WTC11 (cell line): ENCODE data around the gene RPN2. TPM values are rescaled to one million over a fixed set of nuclear protein-coding genes. Genes with fewer than 3 reads are reported as not detected.

ENCODE experiments used
- ATAC-seq: fragments of 200-7000 bp; cut with Tn5 transposase; 2 replicates; pipeline ENCODE4 v1.10.0; 2021; ENCODE audit warnings: mild to moderate bottlenecking, moderate library complexity
- CTCF ChIA-PET: fragments of 300-600 bp; sonication (Branson Sonifier 250); formaldehyde crosslinking; loops from one replicate; lab custom pipeline; 2021; ENCODE audit warnings: antibody characterized with exemption; lab: Charles Lee
- POLR2A ChIA-PET: fragments of 350-600 bp; sonication (Branson Sonifier 250); formaldehyde crosslinking; loops from one replicate; lab custom pipeline; 2021; ENCODE audit warnings: antibody characterized with exemption; lab: Charles Lee
- DNase-seq: peaks from one replicate; pipeline ENCODE4 v3.0.0; 2021; ENCODE audit warnings: low spot score
- H3K27ac Mint-ChIP-seq: 2 replicates; pipeline ENCODE4 v1.8.0; 2021; ENCODE audit warnings: mixed read lengths
- H3K27me3 Mint-ChIP-seq: 2 replicates; pipeline ENCODE4 v1.8.0; 2021; ENCODE audit warnings: low read depth, mild to moderate bottlenecking, moderate library complexity, mixed read lengths
- H3K36me3 Mint-ChIP-seq: 2 replicates; pipeline ENCODE4 v1.8.0; 2021; ENCODE audit warnings: mixed read lengths
- H3K4me1 Mint-ChIP-seq: 2 replicates; pipeline ENCODE4 v1.8.0; 2022; ENCODE audit warnings: mixed read lengths
- H3K4me3 Mint-ChIP-seq: 2 replicates; pipeline ENCODE4 v1.8.0; 2021; ENCODE audit warnings: mild to moderate bottlenecking, moderate library complexity, mixed read lengths
- H3K9me3 Mint-ChIP-seq: 2 replicates; pipeline ENCODE4 v1.8.0; 2021; ENCODE audit warnings: mixed read lengths
- CBFB ChIP-seq: sonication (generic); formaldehyde crosslinking; IDR thresholded peaks from 2 replicates; pipeline ENCODE4 v1.8.1; 2022; ENCODE audit warnings: mild to moderate bottlenecking, low read depth, missing genetic modification reagents
- CREB1 ChIP-seq: sonication (generic); formaldehyde crosslinking; IDR thresholded peaks from 2 replicates; pipeline ENCODE4 v1.8.0; 2023; ENCODE audit warnings: mild to moderate bottlenecking, missing genetic modification reagents
- ETV6 ChIP-seq: sonication (generic); formaldehyde crosslinking; IDR thresholded peaks from 2 replicates; pipeline ENCODE4 v1.8.1; 2022; ENCODE audit warnings: mild to moderate bottlenecking, missing genetic modification reagents
- NR2C2 ChIP-seq: sonication (generic); formaldehyde crosslinking; IDR thresholded peaks from 2 replicates; pipeline ENCODE4 v1.8.0; 2022; ENCODE audit warnings: mild to moderate bottlenecking, missing genetic modification reagents
- PRRX2 ChIP-seq: fragments of 250-450 bp; sonication (Bioruptor Pico); IDR thresholded peaks from 2 replicates; pipeline ENCODE4 v1.8.0; 2021; ENCODE audit warnings: mild to moderate bottlenecking
- SP1 ChIP-seq: sonication (generic); formaldehyde crosslinking; conservative IDR thresholded peaks from 2 replicates; pipeline ENCODE4 v1.8.1; 2022; ENCODE audit warnings: missing genetic modification reagents
- ZNF396 ChIP-seq: fragments of 250-450 bp; sonication (Bioruptor Pico); IDR thresholded peaks from 2 replicates; pipeline ENCODE4 v1.8.0; 2021; ENCODE audit warnings: mild to moderate bottlenecking, moderate library complexity, borderline replicate concordance
- total RNA-seq: library from RNA; stranded (reverse); gene quantifications from 3 replicates; pipeline ENCODE4 v1.2.3, GENCODE V29; 2021
- TF ChIP-seq, protein P1 (sequence below): sonication (generic); formaldehyde crosslinking; IDR thresholded peaks from 2 replicates; pipeline ENCODE4 v1.8.1; 2022; ENCODE audit warnings: mild to moderate bottlenecking, missing genetic modification reagents, moderate library complexity, borderline replicate concordance
- TF ChIP-seq, protein P2 (sequence below): sonication (generic); formaldehyde crosslinking; IDR thresholded peaks from 2 replicates; pipeline ENCODE4 v1.8.0; 2022; ENCODE audit warnings: missing genetic modification reagents
- TF ChIP-seq, protein P3 (sequence below): sonication (generic); formaldehyde crosslinking; conservative IDR thresholded peaks from 2 replicates; pipeline ENCODE4 v1.8.1; 2022; ENCODE audit warnings: mild to moderate bottlenecking, missing genetic modification reagents
- TF ChIP-seq, protein P4 (sequence below): sonication (generic); formaldehyde crosslinking; IDR thresholded peaks from 2 replicates; pipeline ENCODE4 v1.8.1; 2023; ENCODE audit warnings: mild to moderate bottlenecking, missing genetic modification reagents, moderate library complexity
- TF ChIP-seq, protein P5 (sequence below): fragments of 250-450 bp; sonication (Bioruptor Pico); IDR thresholded peaks from 2 replicates; pipeline ENCODE4 v2.1.2; 2022; ENCODE audit warnings: mild to moderate bottlenecking, moderate library complexity

RPN2 gene
- total RNA-seq, 1 experiment from 2014 or later = 205 TPM

DNA sequence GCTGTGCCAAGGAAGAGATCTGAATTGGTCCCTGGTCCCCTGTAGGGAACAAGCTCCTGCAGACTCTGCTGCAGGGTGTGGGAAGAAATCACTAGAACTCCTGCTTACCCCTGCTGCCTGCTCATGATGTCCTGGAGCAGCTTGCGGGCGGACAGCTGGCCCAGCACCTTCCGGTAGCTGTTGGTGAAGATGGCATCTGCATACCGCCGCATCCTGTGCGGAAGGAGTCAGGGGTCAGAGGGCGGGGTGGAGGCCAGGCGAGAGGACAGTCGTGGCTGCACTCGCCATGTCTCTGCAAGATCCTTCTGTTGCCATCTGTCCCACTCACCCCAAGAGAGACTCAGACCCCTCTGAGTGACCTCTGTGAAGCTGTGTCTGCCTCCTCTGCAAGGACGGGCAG lies 77.2 kb downstream of the RPN2 start (continued):
- TF ChIP-seq, protein P1, sequence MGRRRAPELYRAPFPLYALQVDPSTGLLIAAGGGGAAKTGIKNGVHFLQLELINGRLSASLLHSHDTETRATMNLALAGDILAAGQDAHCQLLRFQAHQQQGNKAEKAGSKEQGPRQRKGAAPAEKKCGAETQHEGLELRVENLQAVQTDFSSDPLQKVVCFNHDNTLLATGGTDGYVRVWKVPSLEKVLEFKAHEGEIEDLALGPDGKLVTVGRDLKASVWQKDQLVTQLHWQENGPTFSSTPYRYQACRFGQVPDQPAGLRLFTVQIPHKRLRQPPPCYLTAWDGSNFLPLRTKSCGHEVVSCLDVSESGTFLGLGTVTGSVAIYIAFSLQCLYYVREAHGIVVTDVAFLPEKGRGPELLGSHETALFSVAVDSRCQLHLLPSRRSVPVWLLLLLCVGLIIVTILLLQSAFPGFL (CRISPR knock-in tag) = no peak
- no peak for TF ChIP-seq SP1
- TF ChIP-seq, all 79 proteins: peak for 0

DNA sequence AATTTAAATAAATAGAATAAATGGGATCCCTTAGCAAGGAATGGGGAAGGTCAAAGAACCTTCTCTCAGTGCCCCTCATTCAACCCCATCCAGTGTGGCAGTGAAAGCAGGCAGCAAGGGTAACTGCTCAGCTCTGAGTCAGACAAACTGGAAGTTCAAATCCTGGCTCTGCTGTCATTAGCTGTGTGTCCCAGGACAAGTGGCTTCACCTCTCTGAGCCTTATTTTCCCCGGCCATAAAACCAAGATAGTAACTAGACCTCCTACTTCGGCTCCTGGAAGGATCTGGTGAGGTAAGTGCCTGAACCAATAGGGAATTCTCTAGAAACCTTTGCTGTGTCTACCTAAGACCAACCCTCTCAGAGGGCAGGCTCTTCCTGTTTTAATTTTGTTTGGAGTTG lies 78.4 kb downstream of the RPN2 start:
- DNase-seq (no peak), ATAC-seq (peak; percentile 33)
- Mint-ChIP-seq H3K4me3 (no peak overlapping the region), H3K36me3 (peaks cover 7% of the 10 kb centered on the region), H3K27ac (no peak overlapping the region), H3K27me3 (peaks cover 5% of the 10 kb centered on the region; the same call in 1 of the 2 replicates)
- POLR2A ChIA-PET = no interaction called here
- no peak for TF ChIP-seq NR2C2 (CRISPR knock-in tag)
- no peak for TF ChIP-seq CBFB (CRISPR knock-in tag)
- TF ChIP-seq, protein P2, sequence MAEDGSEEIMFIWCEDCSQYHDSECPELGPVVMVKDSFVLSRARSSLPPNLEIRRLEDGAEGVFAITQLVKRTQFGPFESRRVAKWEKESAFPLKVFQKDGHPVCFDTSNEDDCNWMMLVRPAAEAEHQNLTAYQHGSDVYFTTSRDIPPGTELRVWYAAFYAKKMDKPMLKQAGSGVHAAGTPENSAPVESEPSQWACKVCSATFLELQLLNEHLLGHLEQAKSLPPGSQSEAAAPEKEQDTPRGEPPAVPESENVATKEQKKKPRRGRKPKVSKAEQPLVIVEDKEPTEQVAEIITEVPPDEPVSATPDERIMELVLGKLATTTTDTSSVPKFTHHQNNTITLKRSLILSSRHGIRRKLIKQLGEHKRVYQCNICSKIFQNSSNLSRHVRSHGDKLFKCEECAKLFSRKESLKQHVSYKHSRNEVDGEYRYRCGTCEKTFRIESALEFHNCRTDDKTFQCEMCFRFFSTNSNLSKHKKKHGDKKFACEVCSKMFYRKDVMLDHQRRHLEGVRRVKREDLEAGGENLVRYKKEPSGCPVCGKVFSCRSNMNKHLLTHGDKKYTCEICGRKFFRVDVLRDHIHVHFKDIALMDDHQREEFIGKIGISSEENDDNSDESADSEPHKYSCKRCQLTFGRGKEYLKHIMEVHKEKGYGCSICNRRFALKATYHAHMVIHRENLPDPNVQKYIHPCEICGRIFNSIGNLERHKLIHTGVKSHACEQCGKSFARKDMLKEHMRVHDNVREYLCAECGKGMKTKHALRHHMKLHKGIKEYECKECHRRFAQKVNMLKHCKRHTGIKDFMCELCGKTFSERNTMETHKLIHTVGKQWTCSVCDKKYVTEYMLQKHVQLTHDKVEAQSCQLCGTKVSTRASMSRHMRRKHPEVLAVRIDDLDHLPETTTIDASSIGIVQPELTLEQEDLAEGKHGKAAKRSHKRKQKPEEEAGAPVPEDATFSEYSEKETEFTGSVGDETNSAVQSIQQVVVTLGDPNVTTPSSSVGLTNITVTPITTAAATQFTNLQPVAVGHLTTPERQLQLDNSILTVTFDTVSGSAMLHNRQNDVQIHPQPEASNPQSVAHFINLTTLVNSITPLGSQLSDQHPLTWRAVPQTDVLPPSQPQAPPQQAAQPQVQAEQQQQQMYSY (CRISPR knock-in tag) = no peak
- TF ChIP-seq, all 79 proteins: peak for 0
- CTCF ChIA-PET = interaction anchor here (0.6 kb wide), 1 partner anchor 67 kb away, joined by 3 read pairs; no protein-coding TSS in a partner anchor
- Mint-ChIP-seq H3K4me1 (peaks cover 40% of the 10 kb centered on the region), H3K9me3 (peaks cover 8% of the 10 kb centered on the region)

DNA sequence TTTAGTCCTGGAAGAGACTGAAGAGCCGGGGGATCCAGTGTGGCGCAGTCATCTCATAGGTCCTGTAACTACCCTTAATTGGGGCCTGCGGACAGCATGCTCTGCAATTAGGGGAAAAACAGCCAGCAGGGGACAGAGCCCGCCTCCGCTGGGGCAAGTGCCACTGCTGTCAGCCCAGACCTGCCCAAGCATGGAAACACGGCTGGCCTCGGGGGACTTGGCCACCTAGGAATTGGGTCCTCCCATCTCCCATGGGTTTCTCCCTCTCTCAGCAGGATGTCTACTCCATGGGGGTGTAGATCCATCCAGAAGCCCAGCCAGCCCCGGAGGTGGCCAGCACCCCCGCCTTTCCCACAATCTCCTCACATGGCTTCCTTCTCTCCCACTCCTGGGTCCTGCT lies 78.9 kb downstream of the RPN2 start:
- Mint-ChIP-seq H3K27me3 (peaks cover 5% of the 10 kb centered on the region; the same call in 1 of the 2 replicates), H3K4me1 (peaks cover 40% of the 10 kb centered on the region), H3K27ac (0 out of 2 replicates have a peak overlapping the region, but pooled peaks have one; percentile 73), H3K4me3 (no peak overlapping the region), H3K36me3 (peaks cover 7% of the 10 kb centered on the region), H3K9me3 (peaks cover 8% of the 10 kb centered on the region)
- no peak for TF ChIP-seq NR2C2 (CRISPR knock-in tag)
- TF ChIP-seq, protein P3, sequence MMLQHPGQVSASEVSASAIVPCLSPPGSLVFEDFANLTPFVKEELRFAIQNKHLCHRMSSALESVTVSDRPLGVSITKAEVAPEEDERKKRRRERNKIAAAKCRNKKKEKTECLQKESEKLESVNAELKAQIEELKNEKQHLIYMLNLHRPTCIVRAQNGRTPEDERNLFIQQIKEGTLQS (CRISPR knock-in tag) = no peak
- TF ChIP-seq, protein P4, sequence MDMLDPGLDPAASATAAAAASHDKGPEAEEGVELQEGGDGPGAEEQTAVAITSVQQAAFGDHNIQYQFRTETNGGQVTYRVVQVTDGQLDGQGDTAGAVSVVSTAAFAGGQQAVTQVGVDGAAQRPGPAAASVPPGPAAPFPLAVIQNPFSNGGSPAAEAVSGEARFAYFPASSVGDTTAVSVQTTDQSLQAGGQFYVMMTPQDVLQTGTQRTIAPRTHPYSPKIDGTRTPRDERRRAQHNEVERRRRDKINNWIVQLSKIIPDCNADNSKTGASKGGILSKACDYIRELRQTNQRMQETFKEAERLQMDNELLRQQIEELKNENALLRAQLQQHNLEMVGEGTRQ = no peak
- TF ChIP-seq PRRX2 (CRISPR knock-in tag) = no peak
- no peak for TF ChIP-seq CREB1 (CRISPR knock-in tag)
- ChIA-PET CTCF (interaction anchor here (0.8 kb wide), 1 partner anchor 306 kb away, joined by 3 read pairs; no protein-coding TSS in a partner anchor), POLR2A (interaction anchor here (1.1 kb wide), 1 partner anchor 79 kb away, joined by 3 read pairs; the partner anchor contains the start of genes MROH8 and RPN2)
- ATAC-seq (peak; percentile 77), DNase-seq (peak; percentile 48)

DNA sequence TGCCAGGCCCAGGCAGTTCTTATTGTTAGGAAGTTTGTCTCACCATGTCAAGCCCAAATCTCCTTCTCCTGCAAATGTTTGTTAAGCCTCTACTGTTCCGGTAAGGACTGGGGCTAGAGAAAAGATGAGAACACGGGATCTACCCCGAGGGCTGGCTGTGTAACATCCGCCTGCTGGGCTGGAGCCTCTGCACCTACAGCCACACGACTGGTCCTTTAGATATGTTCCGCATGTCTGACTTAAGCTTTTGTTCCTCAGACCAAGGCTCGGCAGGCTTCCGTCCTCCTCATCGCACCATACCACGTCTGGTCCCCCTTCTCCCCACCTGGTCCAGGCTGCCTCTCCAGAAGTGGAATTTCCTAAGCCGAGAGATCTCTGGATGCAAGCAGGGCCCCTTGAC lies 79.9 kb downstream of the RPN2 start:
- POLR2A ChIA-PET = interaction anchor here (0.6 to 1.1 kb wide), 2 partner anchors 57 to 80 kb away, joined by 3 read pairs; partner anchors contain the start of genes MROH8 and RPN2

More for the DNA sequence above, 79.9 kb downstream of the RPN2 start:
- Mint-ChIP-seq H3K4me1 (peaks cover 40% of the 10 kb centered on the region), H3K9me3 (peaks cover 7% of the 10 kb centered on the region), H3K27ac (peak overlapping the region; percentile 16; the same call in 1 of the 2 replicates), H3K36me3 (peaks cover 6% of the 10 kb centered on the region), H3K27me3 (peaks cover 5% of the 10 kb centered on the region; the same call in 1 of the 2 replicates), H3K4me3 (no peak overlapping the region)
- ATAC-seq = peak; percentile 51
- no peak for DNase-seq
- no peak for TF ChIP-seq SP1
- 0 out of 2 replicates have a peak, but pooled peaks have one; percentile 10 for TF ChIP-seq ETV6
- no peak for TF ChIP-seq ZNF396 (CRISPR knock-in tag)
- TF ChIP-seq, protein P5, sequence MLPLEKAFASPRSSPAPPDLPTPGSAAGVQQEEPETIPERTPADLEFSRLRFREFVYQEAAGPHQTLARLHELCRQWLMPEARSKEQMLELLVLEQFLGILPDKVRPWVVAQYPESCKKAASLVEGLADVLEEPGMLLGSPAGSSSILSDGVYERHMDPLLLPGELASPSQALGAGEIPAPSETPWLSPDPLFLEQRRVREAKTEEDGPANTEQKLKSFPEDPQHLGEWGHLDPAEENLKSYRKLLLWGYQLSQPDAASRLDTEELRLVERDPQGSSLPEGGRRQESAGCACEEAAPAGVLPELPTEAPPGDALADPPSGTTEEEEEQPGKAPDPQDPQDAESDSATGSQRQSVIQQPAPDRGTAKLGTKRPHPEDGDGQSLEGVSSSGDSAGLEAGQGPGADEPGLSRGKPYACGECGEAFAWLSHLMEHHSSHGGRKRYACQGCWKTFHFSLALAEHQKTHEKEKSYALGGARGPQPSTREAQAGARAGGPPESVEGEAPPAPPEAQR (CRISPR knock-in tag) = no peak
- CTCF ChIA-PET = interaction anchor here (0.8 to 2.7 kb wide), 4 partner anchors 9 to 305 kb away, joined by 3 to 12 read pairs (median 6); no protein-coding TSS in a partner anchor
